GM19240 (cell line): Measurements from ENCODE around the gene ENDOD1.

ENCODE experiments used
- DNase-seq: peaks from one replicate; pipeline ENCODE4 v3.0.0; 2011; ENCODE audit warnings: low spot score; ENCODE audit not compliant: insufficient read length

ENDOD1 gene

DNA sequence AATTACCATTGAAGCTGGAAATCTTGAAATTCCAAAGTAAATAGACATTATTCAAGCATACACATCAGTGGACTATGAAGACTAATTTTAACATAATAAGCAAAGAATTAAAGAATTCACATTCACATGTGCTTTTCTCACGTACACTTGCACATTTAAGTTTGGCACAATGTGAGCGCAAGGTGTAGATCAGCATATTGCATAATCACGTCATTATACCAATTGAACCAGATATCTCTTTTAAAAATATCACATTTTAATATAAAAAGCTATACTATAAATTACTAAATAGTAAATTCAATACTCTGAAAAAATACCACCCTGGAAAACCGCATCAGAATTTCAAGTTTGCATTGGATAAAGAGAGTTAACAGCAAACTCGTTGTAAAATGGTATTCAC is 80.6 kb downstream of the ENDOD1 start:
- no peak for DNase-seq

- no peak for DNase-seq
Observed at GRCh38 chr11:95175818-95176380, 86.3 kb downstream of the ENDOD1 start.
